ENCODE results near the gene KCNQ5.

Gene KCNQ5

GRCh38 chr6:72738091-72738490 is 116.2 kb downstream of the KCNQ5 start:
- no peak for FAIRE-seq
- DNase-seq (ENCODE audit: insufficient read length, low spot score) = no peak

- FAIRE-seq = no peak
- DNase-seq (ENCODE audit: insufficient read length, low spot score) = no peak
Observed at GRCh38 chr6:72739368-72739779, 117.5 kb downstream of the KCNQ5 start.

GRCh38 chr6:72740135-72740534 is 118.3 kb downstream of the KCNQ5 start:
- DNase-seq (ENCODE audit: insufficient read length, low spot score) (no peak), FAIRE-seq (no peak)

GRCh38 chr6:72741083-72741482 is 119.2 kb downstream of the KCNQ5 start:
- FAIRE-seq = no peak
- DNase-seq (ENCODE audit: insufficient read length, low spot score) = no peak

GRCh38 chr6:72742001-72742673 is 120.3 kb downstream of the KCNQ5 start:
- DNase-seq (ENCODE audit: insufficient read length, low spot score) (no peak), FAIRE-seq (no peak)

- no peak for FAIRE-seq
- no peak for DNase-seq (ENCODE audit: insufficient read length, low spot score)
Observed at GRCh38 chr6:72746276-72746675, 124.4 kb downstream of the KCNQ5 start.

GRCh38 chr6:72748759-72749158 is 126.9 kb downstream of the KCNQ5 start:
- FAIRE-seq = peak; percentile 57
- peak; percentile 42 for DNase-seq (ENCODE audit: insufficient read length, low spot score)

- DNase-seq (ENCODE audit: insufficient read length, low spot score) (no peak), FAIRE-seq (no peak)
Observed at GRCh38 chr6:72755752-72756151, 133.9 kb downstream of the KCNQ5 start.

GRCh38 chr6:72757048-72757447 is 135.2 kb downstream of the KCNQ5 start:
- no peak for FAIRE-seq
- DNase-seq (ENCODE audit: insufficient read length, low spot score) = no peak

- FAIRE-seq = no peak
Observed at GRCh38 chr6:72757926-72758325, 136.1 kb downstream of the KCNQ5 start.

GRCh38 chr6:72758901-72759300 is 137.0 kb downstream of the KCNQ5 start:
- no peak for FAIRE-seq
- no peak for DNase-seq (ENCODE audit: insufficient read length, low spot score)

More at GRCh38 chr6:72757926-72758325, 136.1 kb downstream of the KCNQ5 start:
- DNase-seq (ENCODE audit: insufficient read length, low spot score) = no peak

- DNase-seq (ENCODE audit: insufficient read length, low spot score) (no peak), FAIRE-seq (no peak)
Observed at GRCh38 chr6:72760114-72760793, 138.4 kb downstream of the KCNQ5 start.

GRCh38 chr6:72761761-72762160 is 139.9 kb downstream of the KCNQ5 start:
- no peak for DNase-seq (ENCODE audit: insufficient read length, low spot score)
- FAIRE-seq = no peak

GRCh38 chr6:72769459-72770125 is 147.7 kb downstream of the KCNQ5 start:
- DNase-seq (ENCODE audit: insufficient read length, low spot score) (no peak), FAIRE-seq (no peak)

GRCh38 chr6:72770959-72771358 is 149.1 kb downstream of the KCNQ5 start:
- DNase-seq (ENCODE audit: insufficient read length, low spot score) (no peak), FAIRE-seq (no peak)

- no peak for FAIRE-seq
- DNase-seq (ENCODE audit: insufficient read length, low spot score) = no peak
Observed at GRCh38 chr6:72776456-72776855, 154.6 kb downstream of the KCNQ5 start.

GRCh38 chr6:72781624-72782023 is 159.8 kb downstream of the KCNQ5 start:
- DNase-seq (ENCODE audit: insufficient read length, low spot score) (no peak), FAIRE-seq (no peak)

GRCh38 chr6:72783035-72783434 is 161.2 kb downstream of the KCNQ5 start:
- DNase-seq (ENCODE audit: insufficient read length, low spot score) (no peak), FAIRE-seq (no peak)

GRCh38 chr6:72783666-72784065 is 161.8 kb downstream of the KCNQ5 start:
- no peak for FAIRE-seq
- DNase-seq (ENCODE audit: insufficient read length, low spot score) = no peak

- DNase-seq (ENCODE audit: insufficient read length, low spot score) = no peak
- FAIRE-seq = peak; percentile 58
Observed at GRCh38 chr6:72784071-72784470, 162.2 kb downstream of the KCNQ5 start.

- peak; percentile 9 for FAIRE-seq
- DNase-seq (ENCODE audit: insufficient read length, low spot score) = peak; percentile 27
Observed at GRCh38 chr6:72784581-72784980, 162.7 kb downstream of the KCNQ5 start.
